Activated CD4-positive, alpha-beta T cell treated with anti-CD3 and anti-CD28 coated beads, Interleukin-2, amount 50 U/mL, for 16 hours (primary cell): ENCODE data around the gene EVX1.

Experiments used
- DNase-seq: peaks from one replicate; pipeline ENCODE4 v3.0.0-alpha.2; 2020

EVX1 gene

DNA sequence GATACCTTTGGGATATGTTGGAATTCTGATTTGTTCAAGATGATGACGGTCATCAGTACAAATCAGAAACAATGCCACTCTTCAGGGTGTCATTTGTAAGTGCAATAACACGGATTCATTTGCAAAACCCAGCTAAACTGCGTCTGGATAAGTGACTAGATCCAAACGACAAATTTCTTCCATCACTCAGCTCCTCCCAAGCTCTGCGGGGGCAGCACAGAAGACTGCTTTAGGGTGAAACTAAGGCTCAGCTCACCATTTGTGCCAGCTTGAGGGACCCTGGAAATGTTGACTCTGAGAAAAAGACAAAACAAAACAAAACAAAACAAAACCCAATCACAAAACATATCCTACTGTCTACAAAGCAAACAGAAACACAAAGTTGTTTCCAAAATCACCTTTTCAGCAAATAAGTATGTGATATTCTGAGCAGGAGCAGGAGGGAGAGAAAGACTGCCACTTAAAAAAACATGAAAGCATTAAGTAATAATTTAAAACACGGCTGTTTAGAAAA, 8.0 kb downstream of the EVX1 start:
- DNase-seq = no peak

DNA sequence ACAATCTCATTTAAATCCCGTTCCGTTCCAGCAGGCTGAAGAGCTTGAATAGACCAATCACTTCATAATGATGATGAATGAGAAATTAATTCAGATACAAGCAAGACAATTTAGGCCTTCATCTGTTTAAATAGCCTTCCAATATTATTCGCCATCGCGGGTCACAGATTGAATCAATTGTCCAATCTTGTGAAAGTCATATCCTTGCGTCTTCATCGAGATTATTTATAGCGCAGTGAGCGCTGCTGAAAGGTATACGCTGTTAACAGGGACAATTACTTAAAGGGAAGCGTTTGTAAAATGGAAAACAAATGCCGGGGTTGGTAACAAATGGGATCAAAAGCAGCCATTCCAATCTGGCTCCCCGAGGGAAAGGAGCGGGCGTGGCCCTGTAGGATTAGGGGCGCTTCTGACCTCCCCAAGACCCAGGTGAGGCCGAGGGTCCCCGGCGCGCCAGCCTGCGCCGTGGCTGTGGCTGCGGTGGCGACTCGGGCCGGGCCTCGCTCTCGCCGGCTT, 8.6 kb downstream of the EVX1 start:
- no peak for DNase-seq

DNA sequence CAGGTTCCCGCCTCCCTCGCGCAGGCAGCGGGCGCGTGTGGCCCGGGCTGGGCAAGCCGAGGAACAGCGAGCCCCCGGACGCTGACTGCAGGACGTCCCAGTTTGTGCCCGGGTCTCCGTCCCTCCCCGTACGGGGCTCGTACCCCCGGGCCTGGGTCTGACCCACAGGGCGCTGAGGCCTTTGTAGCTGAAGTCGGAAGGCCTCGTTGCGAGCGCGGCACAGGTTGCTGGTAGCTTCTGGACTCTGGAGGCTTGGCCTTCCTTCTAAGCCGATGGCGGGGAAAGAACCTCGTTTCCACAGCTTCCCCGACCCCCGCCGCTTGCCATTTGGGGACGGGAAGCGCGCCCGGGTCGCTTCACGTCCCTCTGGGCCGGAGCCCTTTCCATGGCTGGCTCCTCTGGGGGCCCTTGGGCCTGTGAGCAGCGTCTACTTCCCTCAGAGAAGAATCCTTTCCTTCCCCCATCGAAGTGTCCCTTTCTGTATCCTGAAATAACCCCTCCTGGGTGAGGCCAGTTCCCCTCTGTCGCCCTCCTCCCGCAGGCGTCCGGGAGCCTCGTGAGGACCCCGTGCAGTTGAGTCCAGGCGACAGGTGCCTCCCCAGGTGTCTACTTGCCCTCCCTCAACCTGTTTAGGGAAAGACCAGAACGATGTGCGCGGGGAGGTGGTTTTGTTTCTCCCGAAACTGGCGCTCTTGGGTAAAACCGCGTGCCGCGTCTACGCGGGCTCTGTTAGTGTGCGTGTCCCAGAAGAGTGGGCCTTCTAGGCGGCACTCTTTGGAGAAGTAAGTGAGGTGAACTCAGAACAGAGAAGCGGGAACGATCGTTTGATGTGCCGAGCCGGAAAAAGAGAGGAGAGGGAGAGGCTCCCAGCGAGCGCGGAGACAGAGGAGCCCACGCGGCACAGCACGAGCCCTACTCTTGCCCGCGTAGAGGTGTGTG, 9.3 kb downstream of the EVX1 start:
- no peak for DNase-seq

DNA sequence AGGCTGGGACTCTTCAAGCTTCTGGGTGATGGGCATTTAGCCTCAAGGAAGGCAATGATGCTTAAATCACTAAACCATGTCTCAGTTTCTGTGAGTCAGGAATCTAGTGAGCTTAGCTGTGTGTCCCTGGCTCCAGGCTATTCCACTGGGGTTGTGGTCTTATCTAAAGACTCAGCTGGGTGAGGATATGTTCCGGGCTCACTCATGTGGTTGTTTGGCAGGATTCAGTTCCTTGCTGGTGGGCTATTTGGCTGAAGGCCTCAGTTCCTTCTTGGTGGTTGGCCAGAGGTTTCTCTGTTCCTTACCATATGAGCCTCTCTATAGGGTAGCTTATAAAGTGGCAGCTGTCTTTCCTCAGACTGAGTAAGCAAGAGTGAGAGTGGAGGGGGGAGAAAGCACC, 12.0 kb downstream of the EVX1 start:
- no peak for DNase-seq

DNA sequence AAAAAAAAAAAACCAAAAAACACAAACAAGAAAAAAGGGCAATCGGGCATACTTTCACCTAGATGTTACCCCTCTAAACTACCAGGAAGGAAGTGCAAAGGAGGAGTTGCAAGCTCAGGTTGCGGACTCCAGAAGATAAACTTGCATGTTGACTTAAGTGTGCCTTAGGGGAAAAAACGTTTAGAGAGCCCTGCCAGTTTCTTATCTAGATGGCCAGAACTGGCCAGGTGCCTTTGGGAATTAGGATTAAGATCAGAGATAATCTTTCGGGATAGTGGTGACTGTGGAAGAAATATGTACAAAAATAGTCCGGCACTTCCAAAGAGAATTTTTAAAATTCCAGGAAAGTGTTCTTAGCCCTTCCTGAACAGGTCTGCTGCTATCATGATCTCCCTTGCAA, 17.6 kb downstream of the EVX1 start:
- no peak for DNase-seq

DNA sequence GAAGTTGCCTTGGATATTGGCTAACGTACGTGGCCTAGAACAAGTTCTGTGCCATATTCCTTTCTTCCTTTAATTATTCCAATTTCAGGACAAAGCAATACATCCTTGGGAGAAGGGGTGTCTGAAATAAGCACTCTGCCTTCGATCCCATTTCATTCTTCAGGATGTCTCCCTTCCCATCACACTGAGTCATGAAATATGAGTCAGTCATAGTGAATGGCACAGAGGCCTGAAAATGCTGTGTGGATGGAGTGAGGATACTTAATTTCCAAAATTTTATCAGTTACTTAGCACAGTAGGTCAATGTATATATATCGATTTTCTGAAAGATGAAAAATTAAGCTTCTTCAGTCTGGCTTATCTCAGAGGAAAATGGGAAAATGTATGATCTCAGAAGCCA, 19.5 kb downstream of the EVX1 start:
- no peak for DNase-seq

DNA sequence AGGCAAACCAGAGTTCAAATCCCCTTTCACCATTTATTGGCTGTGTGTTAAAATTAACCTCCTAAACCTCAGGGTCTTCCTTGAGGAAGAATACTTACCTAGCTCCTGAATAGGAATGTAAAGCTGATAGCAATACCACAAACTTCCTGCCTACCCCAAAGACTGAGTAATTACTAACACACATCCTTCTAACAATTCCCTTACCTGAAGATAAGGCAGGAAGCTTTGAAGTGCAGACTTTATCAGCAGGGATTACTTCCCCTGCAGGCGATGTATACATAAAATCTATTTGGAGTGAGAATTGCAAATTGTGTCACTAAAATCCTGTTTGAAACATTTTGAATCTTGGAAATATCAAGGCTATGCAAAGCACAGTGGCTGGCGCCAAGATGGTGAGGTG, 21.2 kb downstream of the EVX1 start:
- DNase-seq = no peak

DNA sequence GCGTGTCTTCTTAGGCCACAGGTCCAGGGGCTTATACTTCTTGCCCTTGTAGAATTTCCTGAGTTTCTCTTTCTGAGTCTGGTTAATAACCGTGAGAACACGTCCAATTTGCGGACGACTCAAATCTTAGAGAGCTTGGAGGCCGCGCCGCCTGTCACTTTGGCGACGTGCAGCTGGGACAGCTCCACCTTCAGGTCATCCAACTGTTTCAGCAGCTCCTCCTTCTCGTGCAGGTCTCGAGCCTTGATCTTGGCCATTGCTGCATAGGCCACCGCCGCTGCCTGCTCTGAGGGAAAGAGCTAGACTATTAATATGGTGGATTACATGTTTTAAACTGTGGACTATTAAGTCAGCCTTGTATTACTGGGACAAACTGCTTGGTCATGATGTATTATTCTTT, 26.9 kb downstream of the EVX1 start:
- DNase-seq = no peak

DNA sequence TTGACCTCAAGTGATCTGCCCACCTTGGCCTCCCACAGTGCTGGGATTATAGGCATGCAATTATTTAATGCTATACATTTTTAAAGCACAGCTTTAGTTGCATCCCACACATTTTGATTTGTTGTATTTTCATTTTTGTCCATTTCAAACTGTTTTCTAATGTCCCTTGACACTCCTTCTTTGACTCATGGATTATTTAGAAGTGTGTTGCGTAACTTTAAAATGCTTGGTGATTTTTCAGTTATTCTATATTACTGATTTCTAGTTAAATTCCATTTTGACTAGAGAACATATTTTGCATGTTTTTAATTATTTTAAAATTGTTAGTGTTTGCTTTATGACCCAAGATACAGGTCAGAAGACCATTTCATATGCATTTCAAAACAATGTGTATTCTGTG, 28.8 kb downstream of the EVX1 start:
- DNase-seq = no peak

DNA sequence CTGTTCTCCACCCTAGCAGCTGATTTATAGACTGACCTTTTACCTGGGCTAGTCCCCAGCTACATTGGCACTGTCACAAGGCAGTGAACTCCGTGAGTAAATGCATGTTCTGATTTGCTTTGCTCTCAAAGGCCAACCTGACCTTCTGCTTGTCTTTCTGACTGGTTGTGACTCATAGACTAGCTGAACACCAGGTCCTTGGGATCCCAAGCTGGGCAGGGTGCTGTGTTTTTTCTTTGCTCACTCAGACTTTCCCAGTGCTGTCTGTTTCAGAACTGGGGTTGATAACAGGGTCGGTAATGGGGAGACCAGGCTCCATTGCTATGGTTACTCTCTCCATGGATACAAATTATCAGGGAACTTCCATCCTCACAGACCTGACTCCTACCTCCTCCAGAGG, 35.0 kb downstream of the EVX1 start:
- DNase-seq = no peak

DNA sequence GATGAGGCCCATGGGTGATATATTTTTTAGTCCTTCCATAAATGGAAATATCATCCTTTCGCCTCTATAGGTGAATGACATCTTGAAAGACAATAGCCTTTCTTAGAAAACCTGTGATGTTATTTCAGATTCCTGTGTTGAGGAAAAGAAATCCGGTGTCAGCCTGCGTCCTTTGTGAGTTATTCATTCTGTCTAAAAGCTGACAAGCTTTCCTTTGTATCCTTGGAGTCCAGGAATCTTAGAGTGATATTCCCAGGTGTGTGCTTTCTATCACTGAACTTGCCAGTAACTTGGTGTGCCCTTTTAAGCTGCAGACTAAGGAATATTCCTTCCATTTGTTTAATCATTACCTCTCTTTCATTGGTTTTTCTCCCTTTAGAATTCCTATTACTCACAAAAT, 41.0 kb downstream of the EVX1 start:
- no peak for DNase-seq

DNA sequence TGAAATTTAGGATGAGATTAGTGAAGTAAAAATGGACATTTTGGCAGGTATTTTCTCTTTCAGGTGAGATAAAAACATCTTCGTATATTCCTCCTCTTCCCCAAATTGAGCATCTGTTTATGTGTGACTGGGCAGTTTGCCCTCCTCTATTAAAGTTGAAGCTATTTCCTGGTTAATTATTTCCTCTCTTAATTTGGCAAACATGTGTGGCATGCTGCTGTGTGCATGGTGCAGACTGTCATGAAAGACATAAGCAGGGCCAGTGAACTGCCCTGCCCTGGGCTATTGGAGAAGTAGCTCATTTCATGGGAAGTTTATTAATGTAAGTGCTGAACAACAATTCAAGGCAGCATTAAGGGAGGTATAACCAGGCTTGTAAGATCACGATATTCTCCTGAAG, 52.6 kb downstream of the EVX1 start:
- no peak for DNase-seq

DNA sequence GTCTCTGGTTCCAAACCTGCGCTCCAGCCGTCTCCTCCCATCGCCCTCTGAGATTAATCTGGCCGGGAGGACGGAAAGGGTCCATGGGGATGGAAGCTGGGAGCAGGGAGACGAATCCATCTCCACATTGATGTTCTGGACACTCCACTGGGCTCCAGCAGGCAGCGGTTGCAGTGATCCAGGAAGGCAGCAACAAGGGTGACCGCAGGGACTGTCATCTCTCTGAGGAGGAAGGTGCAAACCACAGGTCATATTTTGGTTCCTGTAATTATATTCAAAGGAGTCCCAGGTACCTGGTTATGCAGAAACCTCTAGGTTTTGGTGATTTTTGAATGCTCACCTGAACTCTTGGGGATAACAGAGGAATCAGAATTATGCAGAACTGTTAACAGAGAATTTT, 54.8 kb downstream of the EVX1 start:
- no peak for DNase-seq
